A172 (cell line): ENCODE results near the gene PADI1. TPM values are rescaled to one million over a fixed set of nuclear protein-coding genes. Genes with fewer than 3 reads are reported as not detected.
A peak's percentile ranks its signal among the peaks of the same experiment; 100 is the strongest.

ENCODE experiments used
- DNase-seq: peaks from one replicate; pipeline ENCODE4 v3.0.0-alpha.2; 2015; ENCODE audit warnings: low spot score
- total RNA-seq: library from RNA; depleted of rRNA; stranded (reverse); fragments of >200 nt; shearing (Covaris generic); gene quantifications from 2 replicates; pipeline ENCODE4 v1.2.3, GENCODE V29; 2014; rRNA removed

The PADI1 gene
- total RNA-seq, result 1.7 and 3.5 TPM in 2 replicates

- no peak for DNase-seq
These were observed at the start of gene PADI1 for GRCh38 chr1:17204546-17205440. Gene PADI1 (plus strand): TSS chr1:17205128. CDS start chr1:17205218, 90 bp downstream.

- no peak for DNase-seq
These were observed 49.5 kb upstream of the PADI1 start for GRCh38 chr1:17155257-17155920.

GRCh38 chr1:17156108-17156507 is 48.8 kb upstream of the PADI1 start:
- DNase-seq, result no peak

- no peak for DNase-seq
These were observed 46.0 kb upstream of the PADI1 start for GRCh38 chr1:17158961-17159360.

- no peak for DNase-seq
These were observed 43.7 kb upstream of the PADI1 start for GRCh38 chr1:17161137-17161740.

GRCh38 chr1:17161926-17162800 is 42.8 kb upstream of the PADI1 start:
- DNase-seq, result no peak

GRCh38 chr1:17162941-17163340 is 42.0 kb upstream of the PADI1 start:
- DNase-seq, result peak; percentile 79

- DNase-seq, result no peak
These were observed 41.6 kb upstream of the PADI1 start for GRCh38 chr1:17163371-17163770.

GRCh38 chr1:17163789-17164666 is 40.9 kb upstream of the PADI1 start:
- no peak for DNase-seq

GRCh38 chr1:17165823-17166222 is 39.1 kb upstream of the PADI1 start:
- no peak for DNase-seq

- DNase-seq, result no peak
These were observed 37.7 kb upstream of the PADI1 start for GRCh38 chr1:17167041-17167785.

- no peak for DNase-seq
These were observed 37.2 kb upstream of the PADI1 start for GRCh38 chr1:17167786-17168090.

- peak; percentile 95 for DNase-seq
These were observed 36.6 kb upstream of the PADI1 start for GRCh38 chr1:17168091-17168876.

- peak; percentile 58 for DNase-seq
These were observed 34.4 kb upstream of the PADI1 start for GRCh38 chr1:17170571-17170970.

GRCh38 chr1:17173217-17173616 is 31.7 kb upstream of the PADI1 start:
- no peak for DNase-seq

- no peak for DNase-seq
These were observed 28.4 kb upstream of the PADI1 start for GRCh38 chr1:17176306-17177061.

GRCh38 chr1:17177651-17178050 is 27.3 kb upstream of the PADI1 start:
- DNase-seq, result no peak

GRCh38 chr1:17181781-17182464 is 23.0 kb upstream of the PADI1 start:
- DNase-seq, result no peak
